Suprapubic skin (tissue), 4 donors: ENCODE measurements around the gene PODNL1. TPM values are rescaled to one million over a fixed set of nuclear protein-coding genes. Genes with fewer than 3 reads are reported as not detected.

Experiments used
- DNase-seq, 2 donors: peaks; one replicate each; pipeline ENCODE4 v3.0.0-alpha.2; 2019; ENCODE audit warnings: low spot score in 2 of 2
- H3K27ac ChIP-seq: fragments of 200-600 bp; sonication (generic); one replicate; pipeline ENCODE4 v1.5.1; 2019
- H3K27me3 ChIP-seq: fragments of 200-600 bp; sonication (generic); one replicate; pipeline ENCODE4 v1.5.1; 2019
- H3K36me3 ChIP-seq: fragments of 200-600 bp; sonication (generic); one replicate; pipeline ENCODE4 v1.5.1; 2019
- H3K4me1 ChIP-seq: fragments of 200-600 bp; sonication (generic); one replicate; pipeline ENCODE4 v1.5.1; 2019
- H3K4me3 ChIP-seq: fragments of 200-600 bp; sonication (generic); one replicate; pipeline ENCODE4 v1.5.1; 2019; ENCODE audit warnings: mild to moderate bottlenecking
- H3K9me3 ChIP-seq: fragments of 200-600 bp; sonication (generic); one replicate; pipeline ENCODE4 v1.5.1; 2019
- CTCF ChIP-seq, 2 donors: fragments of 200-600 bp in 1 of 2; fragments of 450-650 bp in 1 of 2; sonication (generic) in 1 of 2; IDR thresholded peaks; one replicate each; pipeline ENCODE4 v1.5.1; 2016 to 2019; ENCODE audit warnings: antibody characterized with exemption in 2 of 2, mild to moderate bottlenecking in 1 of 2, moderate library complexity in 1 of 2
- EP300 ChIP-seq: sonication (generic); formaldehyde crosslinking; IDR thresholded peaks from one replicate; pipeline ENCODE4 v1.6.1; 2017; ENCODE audit warnings: antibody characterized with exemption
- POLR2A ChIP-seq, 2 donors: fragments of 450-650 bp; IDR thresholded peaks; one replicate each; pipeline ENCODE4 v1.6.1; 2017; ENCODE audit warnings: antibody characterized with exemption in 2 of 2, mild to moderate bottlenecking in 2 of 2, moderate library complexity in 2 of 2
- POLR2AphosphoS5 ChIP-seq, 3 donors: sonication (generic); formaldehyde crosslinking; IDR thresholded peaks; one replicate each; pipeline ENCODE4 v1.6.1; 2017; ENCODE audit warnings: antibody characterized with exemption in 3 of 3
- WGBS: methylation state at CpG from one replicate; pipeline ENCODE4 v1.1.5; 2018; 5-methylcytosine and 5-hydroxymethylcytosine counted together
- total RNA-seq, 4 donors: library from RNA; depleted of rRNA; stranded (reverse); fragments of >200 nt; gene quantifications; one replicate each; pipeline ENCODE4 v1.1.0, GENCODE V29; 2016

Gene PODNL1
- total RNA-seq, 4 donors from 2014 or later, result 2.3 to 10.6 (median 5.7) TPM

- Histone ChIP-seq H3K4me1 (peaks cover 27% of the 10 kb centered on the region), H3K27me3 (no peaks in the 10 kb centered on the region), H3K9me3 (no peaks in the 10 kb centered on the region), H3K4me3 (peak overlapping the region; percentile 83), H3K36me3 (peaks cover 45% of the 10 kb centered on the region), H3K27ac (no peak overlapping the region)
- DNase-seq, result no peak
- TF ChIP-seq POLR2A (IDR thresholded peaks at IDR 0.05), result no peak
- TF ChIP-seq CTCF (IDR thresholded peaks at IDR 0.05), result no peak
- TF ChIP-seq POLR2AphosphoS5 (IDR thresholded peaks at IDR 0.05), result no peak
- no peak for TF ChIP-seq EP300
- WGBS, result 96% methylated on average over 11 of the region's 15 CpGs
These were observed 16.0 kb upstream of the PODNL1 start for GRCh38 chr19:13954185-13954584.

- DNase-seq, result peak in 1 of 2 donors; percentile 65
- WGBS, result 0% methylated on average over 3 of the region's 13 CpGs
- Histone ChIP-seq H3K36me3 (peaks cover 33% of the 10 kb centered on the region), H3K27me3 (no peaks in the 10 kb centered on the region), H3K9me3 (no peaks in the 10 kb centered on the region), H3K4me3 (peak overlapping the region; percentile 83), H3K27ac (peak overlapping the region; percentile 90), H3K4me1 (peaks cover 27% of the 10 kb centered on the region)
- TF ChIP-seq EP300 (no peak), CTCF (IDR thresholded peaks at IDR 0.05) (no peak), POLR2AphosphoS5 (IDR thresholded peaks at IDR 0.05) (no peak), POLR2A (IDR thresholded peaks at IDR 0.05) (no peak)
These were observed 14.8 kb upstream of the PODNL1 start for GRCh38 chr19:13952931-13953531.

- Histone ChIP-seq H3K27ac (peak within 1 kb of the TSS; percentile 90), H3K36me3 (peaks cover 26% of the 10 kb centered on the region), H3K9me3 (no peaks in the 10 kb centered on the region), H3K4me1 (peaks cover 27% of the 10 kb centered on the region), H3K27me3 (no peaks in the 10 kb centered on the region), H3K4me3 (peak within 1 kb of the TSS; percentile 83)
- peak; percentile 99 to 100 for DNase-seq
- TF ChIP-seq POLR2AphosphoS5 (IDR thresholded peaks at IDR 0.05) (peak in 1 of 3 donors; percentile 75), POLR2A (IDR thresholded peaks at IDR 0.05) (no peak)
- WGBS, result under 1% methylated on average over 22 of the region's 65 CpGs
These were observed 14.1 kb upstream of the PODNL1 start, which contains the start of gene DCAF15 for GRCh38 chr19:13952154-13952930. Gene DCAF15, plus strand, starts transcription at chr19:13952509. Its CDS starts 4 bp downstream, at chr19:13952513.

GRCh38 chr19:13951799-13952153 lies 13.6 kb upstream of the PODNL1 start:
- peaks cover 21% of the 10 kb centered on the region for H3K36me3 ChIP-seq
- WGBS, result 6% methylated on average over 20 of the region's 20 CpGs
- no peaks in the 10 kb centered on the region for H3K9me3 ChIP-seq
- H3K27me3 ChIP-seq, result no peaks in the 10 kb centered on the region
- DNase-seq, result no peak
- TF ChIP-seq CTCF (IDR thresholded peaks at IDR 0.05) (no peak), POLR2A (IDR thresholded peaks at IDR 0.05) (no peak), EP300 (no peak)
- peaks cover 27% of the 10 kb centered on the region for H3K4me1 ChIP-seq
- H3K27ac ChIP-seq, result no peak overlapping the region
- H3K4me3 ChIP-seq, result peak overlapping the region; percentile 83

GRCh38 chr19:13951043-13951442 lies 12.8 kb upstream of the PODNL1 start:
- TF ChIP-seq POLR2AphosphoS5 (IDR thresholded peaks at IDR 0.05) (no peak), POLR2A (IDR thresholded peaks at IDR 0.05) (no peak), EP300 (no peak), CTCF (IDR thresholded peaks at IDR 0.05) (no peak)
- peaks cover 22% of the 10 kb centered on the region for H3K4me1 ChIP-seq
- H3K4me3 ChIP-seq, result no peak overlapping the region
- 91% methylated on average over 2 of the region's 2 CpGs for WGBS
- H3K36me3 ChIP-seq, result peaks cover 13% of the 10 kb centered on the region
- no peaks in the 10 kb centered on the region for H3K9me3 ChIP-seq
- no peak for DNase-seq
- H3K27ac ChIP-seq, result no peak overlapping the region
- no peaks in the 10 kb centered on the region for H3K27me3 ChIP-seq
